Fibroblast of skin of left biceps (primary cell): ENCODE data around the gene GLMP.

Experiments used
- DNase-seq, 2 experiments: peaks; one replicate each; pipeline ENCODE4 v3.0.0-alpha.2; 2013; ENCODE audit warnings: low read depth in 2 of 2

Gene GLMP

GRCh38 chr1:156248323-156248683, 47.2 kb downstream of the GLMP start:
- DNase-seq: no peak

GRCh38 chr1:156247460-156248322, 47.8 kb downstream of the GLMP start, which contains the start of gene PAQR6:
Gene PAQR6, minus strand, starts transcription at chr1:156248056. Its CDS starts 1,325 bp downstream, at chr1:156246731.
- no peak for DNase-seq

- no peak for DNase-seq
Observed at GRCh38 chr1:156246781-156247459, 48.6 kb downstream of the GLMP start.

- DNase-seq: no peak
Observed at GRCh38 chr1:156246241-156246780, 49.2 kb downstream of the GLMP start.

- no peak for DNase-seq
Observed at GRCh38 chr1:156245451-156246232, 49.8 kb downstream of the GLMP start.

GRCh38 chr1:156244712-156245111, 50.8 kb downstream of the GLMP start:
- no peak for DNase-seq

- no peak for DNase-seq
Observed at GRCh38 chr1:156244126-156244525, 51.4 kb downstream of the GLMP start.

- no peak for DNase-seq
Observed at GRCh38 chr1:156242738-156243137, 52.7 kb downstream of the GLMP start.
